Stomach (tissue), 9 donors: ENCODE measurements around the gene OR9Q2. TPM values are rescaled to one million over a fixed set of nuclear protein-coding genes. Genes with fewer than 3 reads are reported as not detected.
"Not testable (repeated sequence)": the region's sequence is repeated elsewhere in the genome, so short reads cannot be mapped to it uniquely, and the experiment has no call there.

Experiments
- DNase-seq, 2 donors: peaks; one replicate each; pipeline versions ENCODE4 v3.0.0 to v3.0.0-alpha.2; 2013 to 2019
- H3K27ac ChIP-seq, 5 donors: fragments of 200-600 bp in 4 of 5; sonication (generic) in 4 of 5; one replicate each; pipeline ENCODE4 v1.5.1; 2013 to 2019; ENCODE audit warnings: mild to moderate bottlenecking in 1 of 5, moderate library complexity in 1 of 5
- H3K27me3 ChIP-seq, 3 donors: fragments of 200-600 bp; sonication (generic); one replicate each; pipeline ENCODE4 v1.5.1; 2017 to 2019; ENCODE audit warnings: mixed run types in 1 of 3
- H3K36me3 ChIP-seq, 4 donors: fragments of 200-600 bp; sonication (generic); 1 replicate in 3 of 4; 2 replicates in 1 of 4; pipeline ENCODE4 v1.5.1; 2016 to 2019
- H3K4me1 ChIP-seq, 4 donors: fragments of 200-600 bp; sonication (generic); one replicate each; pipeline ENCODE4 v1.5.1; 2016 to 2019
- H3K4me3 ChIP-seq, 4 donors: fragments of 200-600 bp; sonication (generic) in 3 of 4; one replicate each; pipeline ENCODE4 v1.5.1; 2016 to 2019; ENCODE audit warnings: mild to moderate bottlenecking in 1 of 4
- H3K9me3 ChIP-seq, 4 donors: fragments of 200-600 bp; sonication (generic); one replicate each; pipeline ENCODE4 v1.5.1; 2016 to 2019
- EP300 ChIP-seq: sonication (generic); formaldehyde crosslinking; IDR thresholded peaks from one replicate; pipeline ENCODE4 v1.6.1; 2017; ENCODE audit warnings: antibody characterized with exemption
- POLR2A ChIP-seq, 4 donors: fragments of 450-650 bp; IDR thresholded peaks; one replicate each; pipeline ENCODE4 v1.6.1; 2016; ENCODE audit warnings: antibody characterized with exemption in 4 of 4, control low read depth in 2 of 4, mild to moderate bottlenecking in 1 of 4, moderate library complexity in 1 of 4
- POLR2AphosphoS5 ChIP-seq, 3 donors: sonication (generic); formaldehyde crosslinking; IDR thresholded peaks; one replicate each; pipeline ENCODE4 v1.6.1; 2016; ENCODE audit warnings: antibody characterized with exemption in 3 of 3
- WGBS, 5 donors: extraction: QIAGEN DNeasy Blood & Tissue Kit in 3 of 5; methylation state at CpG; one replicate each; pipeline versions ENCODE4 v1.1.5 to v1.1.7; 2013 to 2018; 5-methylcytosine and 5-hydroxymethylcytosine counted together
- intact Hi-C: fragments of 100-400 bp; cut with DNase I; formaldehyde crosslinking; loops from one replicate; pipeline ENCODE4 v1.15.1; 2023; ENCODE audit warnings: low total_unique reads
- polyA plus RNA-seq, 3 donors: library from polyadenylated mRNA; stranded (reverse); fragments of 200-250 nt; gene quantifications; one replicate each; pipeline ENCODE4 v1.2.3, GENCODE V29; 2013
- total RNA-seq, 5 donors: library from RNA; depleted of rRNA; stranded (reverse); fragments of >200 nt; gene quantifications; one replicate each; pipeline versions ENCODE4 v1.1.0 to v1.2.3, GENCODE V29; 2014 to 2016
- TF ChIP-seq, protein P1 (sequence below), 7 experiments: fragments of 450-650 bp in 4 of 7; fragments of 200-600 bp in 3 of 7; sonication (generic) in 3 of 7; IDR thresholded peaks; one replicate each; pipeline ENCODE4 v1.5.1; 2016 to 2019; ENCODE audit warnings: antibody characterized with exemption in 7 of 7, control low read depth in 2 of 7, mild to moderate bottlenecking in 1 of 7
- donor health status: healthy with polysubstance abuse.
- donor health status: Bipolar disorder and iron deficiency.
- donor health status: healthy.

Gene OR9Q2
- total and polyA plus RNA-seq, 8 donors: not detected

DNA sequence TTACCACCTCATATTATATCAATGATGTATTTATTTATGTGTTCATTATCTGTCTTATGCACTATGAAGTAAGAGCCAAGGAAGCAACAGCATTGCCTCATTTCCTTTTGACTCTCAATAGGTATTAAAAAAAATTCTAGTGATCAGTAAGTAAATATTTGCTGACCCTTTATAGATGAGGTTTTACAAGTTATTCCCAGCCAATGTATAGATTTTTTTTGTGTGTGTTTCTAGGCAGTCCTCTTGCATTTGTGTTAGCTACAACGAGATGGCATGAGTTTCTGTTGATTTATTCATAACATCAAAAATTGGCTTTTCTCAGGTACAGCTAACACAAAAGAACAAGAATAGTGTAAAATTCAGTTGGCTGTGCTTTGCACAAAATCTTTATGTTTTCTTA lies 10.4 kb downstream of the OR9Q2 start:
- H3K27me3 ChIP-seq: no peaks in the 10 kb centered on the region
- intact Hi-C loops: no loop called here
- peaks cover 0 to 14% (median 4%) of the 10 kb centered on the region in 4 donors for H3K9me3 ChIP-seq
- H3K27ac ChIP-seq: no peak overlapping the region
- WGBS, 5 donors: 25 to 61% (median 44%) methylated on average over 1 of the region's 1 CpG
- H3K4me1 ChIP-seq: no peaks in the 10 kb centered on the region
- no peak for DNase-seq
- TF ChIP-seq EP300: no peak
- TF ChIP-seq, protein P1, sequence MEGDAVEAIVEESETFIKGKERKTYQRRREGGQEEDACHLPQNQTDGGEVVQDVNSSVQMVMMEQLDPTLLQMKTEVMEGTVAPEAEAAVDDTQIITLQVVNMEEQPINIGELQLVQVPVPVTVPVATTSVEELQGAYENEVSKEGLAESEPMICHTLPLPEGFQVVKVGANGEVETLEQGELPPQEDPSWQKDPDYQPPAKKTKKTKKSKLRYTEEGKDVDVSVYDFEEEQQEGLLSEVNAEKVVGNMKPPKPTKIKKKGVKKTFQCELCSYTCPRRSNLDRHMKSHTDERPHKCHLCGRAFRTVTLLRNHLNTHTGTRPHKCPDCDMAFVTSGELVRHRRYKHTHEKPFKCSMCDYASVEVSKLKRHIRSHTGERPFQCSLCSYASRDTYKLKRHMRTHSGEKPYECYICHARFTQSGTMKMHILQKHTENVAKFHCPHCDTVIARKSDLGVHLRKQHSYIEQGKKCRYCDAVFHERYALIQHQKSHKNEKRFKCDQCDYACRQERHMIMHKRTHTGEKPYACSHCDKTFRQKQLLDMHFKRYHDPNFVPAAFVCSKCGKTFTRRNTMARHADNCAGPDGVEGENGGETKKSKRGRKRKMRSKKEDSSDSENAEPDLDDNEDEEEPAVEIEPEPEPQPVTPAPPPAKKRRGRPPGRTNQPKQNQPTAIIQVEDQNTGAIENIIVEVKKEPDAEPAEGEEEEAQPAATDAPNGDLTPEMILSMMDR (IDR thresholded peaks at IDR 0.05): no peak
- TF ChIP-seq POLR2A (IDR thresholded peaks at IDR 0.05): no peak
- no peak for TF ChIP-seq POLR2AphosphoS5 (IDR thresholded peaks at IDR 0.05)
- no peak overlapping the region for H3K4me3 ChIP-seq
- no peaks in the 10 kb centered on the region for H3K36me3 ChIP-seq

DNA sequence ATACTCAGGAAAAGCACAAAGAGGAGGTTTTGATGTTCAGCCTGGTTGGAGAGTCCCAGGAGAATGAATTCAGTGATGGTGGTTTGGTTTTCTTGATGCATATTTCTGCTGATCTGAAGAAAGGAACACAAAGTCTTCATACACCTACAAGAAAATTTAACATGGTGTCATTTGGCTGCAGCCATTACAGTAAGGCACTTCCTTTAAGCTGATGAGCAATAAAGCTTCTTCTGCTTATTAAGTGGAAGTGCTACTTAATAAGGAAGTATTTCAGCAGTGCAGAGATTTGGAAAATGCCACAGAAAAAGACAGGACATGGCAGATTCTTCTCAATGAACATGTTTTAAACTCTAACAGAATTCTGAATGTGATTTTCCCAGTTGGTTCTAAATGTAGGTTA lies 15.2 kb downstream of the OR9Q2 start, which contains the start of gene OR1S2:
OR1S2 (minus strand) TSS at position 101 of the 400 bp plus-strand sequence; CDS start at position 101, 0 bp downstream.
- intact Hi-C loops: no loop called here
- Histone ChIP-seq H3K36me3 (no peaks in the 10 kb centered on the region), H3K27ac (no peak within 1 kb of the TSS), H3K9me3 (no peaks in the 10 kb centered on the region), H3K27me3 (no peaks in the 10 kb centered on the region), H3K4me1 (no peaks in the 10 kb centered on the region), H3K4me3 (no peak within 1 kb of the TSS)
- no peak for DNase-seq
- TF ChIP-seq, protein P1 (IDR thresholded peaks at IDR 0.05): no peak
- no peak for TF ChIP-seq POLR2AphosphoS5 (IDR thresholded peaks at IDR 0.05)
- TF ChIP-seq POLR2A (IDR thresholded peaks at IDR 0.05): no peak
- no peak for TF ChIP-seq EP300

DNA sequence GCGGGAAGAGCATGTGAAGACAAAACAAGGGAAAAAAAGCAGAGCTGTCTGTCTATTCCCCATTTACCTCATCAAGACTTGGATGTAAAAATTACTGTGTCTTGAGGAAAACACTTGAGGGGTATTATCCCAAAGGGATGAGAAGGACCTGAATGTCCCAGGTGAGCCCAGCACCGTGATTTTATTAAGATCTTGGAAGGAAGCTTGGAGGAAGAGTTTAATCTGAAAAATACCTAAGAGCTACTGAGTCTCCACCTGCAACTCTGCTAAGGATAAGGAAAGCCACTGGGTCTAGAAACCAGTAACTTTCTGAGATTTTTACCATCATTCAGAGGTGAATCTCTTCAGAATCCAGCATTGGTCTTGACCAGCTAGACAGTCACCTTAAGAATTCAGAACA lies 23.6 kb downstream of the OR9Q2 start, which contains the start of gene OR1S1:
OR1S1 (plus strand) TSS at position 301 of the 400 bp plus-strand sequence.
- DNase-seq, H3K4me1 ChIP-seq, H3K9me3 ChIP-seq, H3K4me3 ChIP-seq, intact Hi-C loops, H3K27me3 ChIP-seq, H3K36me3 ChIP-seq, H3K27ac ChIP-seq: not testable (repeated sequence)
- WGBS, 5 donors: 71 to 88% (median 79%) methylated on average over 1 to 2 of the region's 2 CpGs

DNA sequence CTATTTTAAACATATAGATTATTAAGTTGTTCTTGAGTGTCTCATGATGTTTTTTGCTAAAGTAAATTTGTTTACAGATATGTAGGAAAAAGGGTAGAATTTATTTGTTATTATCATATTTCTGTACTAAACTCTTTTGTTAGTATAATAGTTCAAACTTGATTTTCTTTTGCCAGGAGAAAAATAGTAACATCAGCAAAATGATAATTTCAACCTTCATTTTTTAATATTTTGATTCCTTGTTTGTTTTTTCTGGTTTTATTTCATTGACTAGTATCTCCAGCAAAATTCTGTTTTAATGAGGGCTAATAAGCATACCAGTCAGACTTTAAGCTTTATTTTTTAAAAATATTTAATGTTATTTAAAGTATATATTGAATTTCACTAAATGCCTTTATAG lies 27.6 kb downstream of the OR9Q2 start:
- intact Hi-C loops: no loop called here
- no peak for DNase-seq
- H3K27me3 ChIP-seq: no peaks in the 10 kb centered on the region
- no peak overlapping the region for H3K27ac ChIP-seq
- no peaks in the 10 kb centered on the region for H3K36me3 ChIP-seq
- H3K4me1 ChIP-seq: no peaks in the 10 kb centered on the region
- H3K9me3 ChIP-seq: no peaks in the 10 kb centered on the region
- no peak overlapping the region for H3K4me3 ChIP-seq
- no peak for TF ChIP-seq EP300
- TF ChIP-seq POLR2A (IDR thresholded peaks at IDR 0.05): no peak
- TF ChIP-seq, protein P1 (IDR thresholded peaks at IDR 0.05): no peak
- TF ChIP-seq POLR2AphosphoS5 (IDR thresholded peaks at IDR 0.05): no peak

DNA sequence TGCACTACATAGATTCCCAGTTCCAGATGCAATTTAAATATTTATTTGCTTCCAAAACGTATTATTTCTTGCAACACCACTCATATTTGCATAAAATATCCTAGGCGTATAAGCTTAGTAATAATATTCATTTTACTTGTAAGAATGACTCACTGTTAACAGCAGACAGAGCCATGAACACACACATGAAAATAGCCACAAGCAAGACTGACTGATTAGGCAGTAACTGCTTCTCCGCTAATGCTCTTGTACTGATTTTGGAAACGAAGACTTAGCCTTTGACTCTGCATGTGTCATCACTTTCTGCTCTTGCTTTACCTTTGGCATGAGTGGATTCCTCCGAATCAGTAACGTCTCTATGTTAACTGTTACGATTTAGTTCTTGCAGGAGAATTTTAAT lies 33.9 kb downstream of the OR9Q2 start:
- Histone ChIP-seq H3K27me3 (no peaks in the 10 kb centered on the region), H3K36me3 (no peaks in the 10 kb centered on the region), H3K9me3 (no peaks in the 10 kb centered on the region), H3K4me1 (no peaks in the 10 kb centered on the region), H3K4me3 (no peak overlapping the region), H3K27ac (no peak overlapping the region)
- TF ChIP-seq POLR2AphosphoS5 (IDR thresholded peaks at IDR 0.05) (no peak), EP300 (no peak), POLR2A (IDR thresholded peaks at IDR 0.05) (no peak)
- TF ChIP-seq, protein P1 (IDR thresholded peaks at IDR 0.05): no peak
- DNase-seq: no peak
- WGBS, 5 donors: 72 to 75% (median 74%) methylated on average over 7 of the region's 7 CpGs
- intact Hi-C loops: no loop called here
